ENCODE data around the gene CSMD2. TPM values are rescaled to one million over a fixed set of nuclear protein-coding genes. Genes with fewer than 3 reads are reported as not detected.

The CSMD2 gene
- total RNA-seq, 1 experiment from 2014 or later, result 13.2 TPM

DNA sequence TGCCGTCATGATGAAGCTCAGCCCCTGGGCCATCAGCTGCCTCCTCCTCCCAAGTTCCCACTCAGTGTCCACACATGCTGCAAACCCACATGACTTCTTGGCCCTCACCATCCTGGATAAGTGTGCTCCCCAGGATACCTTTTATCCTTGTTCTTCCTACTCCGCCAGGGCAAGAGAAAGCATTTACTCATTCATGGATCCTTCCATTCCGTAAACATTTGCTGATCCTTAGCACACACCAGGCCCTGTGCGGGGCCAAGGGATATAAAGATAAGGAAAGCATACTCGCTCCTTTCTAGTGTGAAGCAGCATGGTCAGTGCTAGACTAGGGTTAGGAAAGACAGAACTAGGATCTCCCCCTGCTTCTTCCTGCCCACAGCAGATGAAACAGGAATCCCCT is 423.3 kb downstream of the CSMD2 start:
- H3K4me1 Mint-ChIP-seq, result peaks cover 11% of the 10 kb centered on the region
- no peak for DNase-seq (ENCODE audit: low spot score)
- ATAC-seq, result no peak
- POLR2A ChIA-PET, result no interaction called here
- TF ChIP-seq, protein P1, sequence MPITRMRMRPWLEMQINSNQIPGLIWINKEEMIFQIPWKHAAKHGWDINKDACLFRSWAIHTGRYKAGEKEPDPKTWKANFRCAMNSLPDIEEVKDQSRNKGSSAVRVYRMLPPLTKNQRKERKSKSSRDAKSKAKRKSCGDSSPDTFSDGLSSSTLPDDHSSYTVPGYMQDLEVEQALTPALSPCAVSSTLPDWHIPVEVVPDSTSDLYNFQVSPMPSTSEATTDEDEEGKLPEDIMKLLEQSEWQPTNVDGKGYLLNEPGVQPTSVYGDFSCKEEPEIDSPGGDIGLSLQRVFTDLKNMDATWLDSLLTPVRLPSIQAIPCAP (CRISPR knock-in tag; IDR thresholded peaks at IDR 0.05), result no peak
- TF ChIP-seq, protein P2, sequence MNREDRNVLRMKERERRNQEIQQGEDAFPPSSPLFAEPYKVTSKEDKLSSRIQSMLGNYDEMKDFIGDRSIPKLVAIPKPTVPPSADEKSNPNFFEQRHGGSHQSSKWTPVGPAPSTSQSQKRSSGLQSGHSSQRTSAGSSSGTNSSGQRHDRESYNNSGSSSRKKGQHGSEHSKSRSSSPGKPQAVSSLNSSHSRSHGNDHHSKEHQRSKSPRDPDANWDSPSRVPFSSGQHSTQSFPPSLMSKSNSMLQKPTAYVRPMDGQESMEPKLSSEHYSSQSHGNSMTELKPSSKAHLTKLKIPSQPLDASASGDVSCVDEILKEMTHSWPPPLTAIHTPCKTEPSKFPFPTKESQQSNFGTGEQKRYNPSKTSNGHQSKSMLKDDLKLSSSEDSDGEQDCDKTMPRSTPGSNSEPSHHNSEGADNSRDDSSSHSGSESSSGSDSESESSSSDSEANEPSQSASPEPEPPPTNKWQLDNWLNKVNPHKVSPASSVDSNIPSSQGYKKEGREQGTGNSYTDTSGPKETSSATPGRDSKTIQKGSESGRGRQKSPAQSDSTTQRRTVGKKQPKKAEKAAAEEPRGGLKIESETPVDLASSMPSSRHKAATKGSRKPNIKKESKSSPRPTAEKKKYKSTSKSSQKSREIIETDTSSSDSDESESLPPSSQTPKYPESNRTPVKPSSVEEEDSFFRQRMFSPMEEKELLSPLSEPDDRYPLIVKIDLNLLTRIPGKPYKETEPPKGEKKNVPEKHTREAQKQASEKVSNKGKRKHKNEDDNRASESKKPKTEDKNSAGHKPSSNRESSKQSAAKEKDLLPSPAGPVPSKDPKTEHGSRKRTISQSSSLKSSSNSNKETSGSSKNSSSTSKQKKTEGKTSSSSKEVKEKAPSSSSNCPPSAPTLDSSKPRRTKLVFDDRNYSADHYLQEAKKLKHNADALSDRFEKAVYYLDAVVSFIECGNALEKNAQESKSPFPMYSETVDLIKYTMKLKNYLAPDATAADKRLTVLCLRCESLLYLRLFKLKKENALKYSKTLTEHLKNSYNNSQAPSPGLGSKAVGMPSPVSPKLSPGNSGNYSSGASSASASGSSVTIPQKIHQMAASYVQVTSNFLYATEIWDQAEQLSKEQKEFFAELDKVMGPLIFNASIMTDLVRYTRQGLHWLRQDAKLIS (CRISPR knock-in tag; IDR thresholded peaks at IDR 0.05; ENCODE audit: borderline replicate concordance), result no peak
- TF ChIP-seq SMAD4 (CRISPR knock-in tag; IDR thresholded peaks at IDR 0.05) (no peak), RORB (CRISPR knock-in tag; IDR thresholded peaks at IDR 0.05) (no peak)
- TF ChIP-seq, protein P3, sequence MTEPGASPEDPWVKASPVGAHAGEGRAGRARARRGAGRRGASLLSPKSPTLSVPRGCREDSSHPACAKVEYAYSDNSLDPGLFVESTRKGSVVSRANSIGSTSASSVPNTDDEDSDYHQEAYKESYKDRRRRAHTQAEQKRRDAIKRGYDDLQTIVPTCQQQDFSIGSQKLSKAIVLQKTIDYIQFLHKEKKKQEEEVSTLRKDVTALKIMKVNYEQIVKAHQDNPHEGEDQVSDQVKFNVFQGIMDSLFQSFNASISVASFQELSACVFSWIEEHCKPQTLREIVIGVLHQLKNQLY (CRISPR knock-in tag; IDR thresholded peaks at IDR 0.05), result no peak
- H3K36me3 Mint-ChIP-seq, result peaks cover 38% of the 10 kb centered on the region; the same call in 1 of the 2 replicates
- no peak overlapping the region for H3K4me3 Mint-ChIP-seq
- CTCF ChIA-PET, result no interaction called here
- no peaks in the 10 kb centered on the region for H3K27me3 Mint-ChIP-seq (ENCODE audit: low read depth)
- no peaks in the 10 kb centered on the region for H3K9me3 Mint-ChIP-seq
- no peak overlapping the region; the same call in 1 of the 2 replicates for H3K27ac Mint-ChIP-seq

DNA sequence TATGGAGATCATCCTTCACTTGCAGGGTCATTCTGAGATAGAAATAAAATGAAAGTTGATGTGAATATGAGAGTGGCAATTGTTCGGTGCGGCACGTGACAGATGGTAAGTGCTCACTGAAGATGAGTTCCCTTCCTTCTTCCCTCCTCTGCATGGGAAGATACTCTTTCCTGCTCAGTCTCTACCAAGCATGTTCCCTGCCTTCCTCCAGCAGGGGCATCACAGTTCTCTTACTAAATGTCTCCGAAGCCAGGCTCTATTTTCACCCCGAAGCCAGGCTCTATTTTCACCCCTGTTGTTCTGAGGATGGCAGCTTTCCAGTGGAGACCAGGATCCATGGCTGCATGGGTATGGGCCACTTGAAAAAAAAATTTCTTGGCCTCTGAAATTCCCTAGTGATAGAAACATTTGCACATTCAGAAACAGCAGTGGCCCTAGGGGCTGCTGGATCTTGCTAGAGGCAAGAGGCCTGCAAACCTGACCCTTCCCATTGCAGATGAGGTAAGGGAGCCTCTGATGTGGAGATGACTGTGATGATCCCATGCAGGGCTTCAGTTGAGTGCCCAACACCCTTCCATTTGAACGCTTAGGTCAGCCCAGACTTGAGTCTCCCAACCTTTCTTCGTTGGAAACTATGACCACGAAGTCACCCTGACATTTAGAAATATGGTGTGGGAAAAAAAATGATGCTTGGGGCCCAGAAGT is 424.8 kb downstream of the CSMD2 start:
- ChIA-PET POLR2A (no interaction called here), CTCF (interaction anchor here (1.5 kb wide), 1 partner anchor 274 kb away, joined by 3 read pairs; no protein-coding TSS in a partner anchor)
- Mint-ChIP-seq H3K27me3 (ENCODE audit: low read depth) (no peaks in the 10 kb centered on the region), H3K9me3 (no peaks in the 10 kb centered on the region), H3K27ac (no peak overlapping the region), H3K4me1 (peaks cover 11% of the 10 kb centered on the region), H3K4me3 (no peak overlapping the region), H3K36me3 (peaks cover 43% of the 10 kb centered on the region)
- DNase-seq (ENCODE audit: low spot score) (no peak), ATAC-seq (peak; percentile 46)
- TF ChIP-seq, protein P4, sequence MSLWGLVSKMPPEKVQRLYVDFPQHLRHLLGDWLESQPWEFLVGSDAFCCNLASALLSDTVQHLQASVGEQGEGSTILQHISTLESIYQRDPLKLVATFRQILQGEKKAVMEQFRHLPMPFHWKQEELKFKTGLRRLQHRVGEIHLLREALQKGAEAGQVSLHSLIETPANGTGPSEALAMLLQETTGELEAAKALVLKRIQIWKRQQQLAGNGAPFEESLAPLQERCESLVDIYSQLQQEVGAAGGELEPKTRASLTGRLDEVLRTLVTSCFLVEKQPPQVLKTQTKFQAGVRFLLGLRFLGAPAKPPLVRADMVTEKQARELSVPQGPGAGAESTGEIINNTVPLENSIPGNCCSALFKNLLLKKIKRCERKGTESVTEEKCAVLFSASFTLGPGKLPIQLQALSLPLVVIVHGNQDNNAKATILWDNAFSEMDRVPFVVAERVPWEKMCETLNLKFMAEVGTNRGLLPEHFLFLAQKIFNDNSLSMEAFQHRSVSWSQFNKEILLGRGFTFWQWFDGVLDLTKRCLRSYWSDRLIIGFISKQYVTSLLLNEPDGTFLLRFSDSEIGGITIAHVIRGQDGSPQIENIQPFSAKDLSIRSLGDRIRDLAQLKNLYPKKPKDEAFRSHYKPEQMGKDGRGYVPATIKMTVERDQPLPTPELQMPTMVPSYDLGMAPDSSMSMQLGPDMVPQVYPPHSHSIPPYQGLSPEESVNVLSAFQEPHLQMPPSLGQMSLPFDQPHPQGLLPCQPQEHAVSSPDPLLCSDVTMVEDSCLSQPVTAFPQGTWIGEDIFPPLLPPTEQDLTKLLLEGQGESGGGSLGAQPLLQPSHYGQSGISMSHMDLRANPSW (CRISPR knock-in tag; conservative IDR thresholded peaks at IDR 0.05; ENCODE audit: low read depth), result no peak
- TF ChIP-seq NR2C2 (CRISPR knock-in tag; IDR thresholded peaks at IDR 0.05) (no peak), ESRRA (CRISPR knock-in tag; IDR thresholded peaks at IDR 0.05; ENCODE audit: borderline replicate concordance) (no peak), SP1 (CRISPR knock-in tag; conservative IDR thresholded peaks at IDR 0.05) (no peak), HMGA2 (CRISPR knock-in tag; IDR thresholded peaks at IDR 0.05) (no peak), JUN (CRISPR knock-in tag; IDR thresholded peaks at IDR 0.05) (no peak), ATF1 (CRISPR knock-in tag; IDR thresholded peaks at IDR 0.05) (no peak), GTF2I (CRISPR knock-in tag; conservative IDR thresholded peaks at IDR 0.05) (no peak), RORB (CRISPR knock-in tag; IDR thresholded peaks at IDR 0.05) (no peak), MXD4 (CRISPR knock-in tag; IDR thresholded peaks at IDR 0.05; ENCODE audit: borderline replicate concordance) (no peak)
- TF ChIP-seq, protein P5, sequence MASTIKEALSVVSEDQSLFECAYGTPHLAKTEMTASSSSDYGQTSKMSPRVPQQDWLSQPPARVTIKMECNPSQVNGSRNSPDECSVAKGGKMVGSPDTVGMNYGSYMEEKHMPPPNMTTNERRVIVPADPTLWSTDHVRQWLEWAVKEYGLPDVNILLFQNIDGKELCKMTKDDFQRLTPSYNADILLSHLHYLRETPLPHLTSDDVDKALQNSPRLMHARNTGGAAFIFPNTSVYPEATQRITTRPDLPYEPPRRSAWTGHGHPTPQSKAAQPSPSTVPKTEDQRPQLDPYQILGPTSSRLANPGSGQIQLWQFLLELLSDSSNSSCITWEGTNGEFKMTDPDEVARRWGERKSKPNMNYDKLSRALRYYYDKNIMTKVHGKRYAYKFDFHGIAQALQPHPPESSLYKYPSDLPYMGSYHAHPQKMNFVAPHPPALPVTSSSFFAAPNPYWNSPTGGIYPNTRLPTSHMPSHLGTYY (CRISPR knock-in tag; IDR thresholded peaks at IDR 0.05), result no peak
- TF ChIP-seq, protein P6, sequence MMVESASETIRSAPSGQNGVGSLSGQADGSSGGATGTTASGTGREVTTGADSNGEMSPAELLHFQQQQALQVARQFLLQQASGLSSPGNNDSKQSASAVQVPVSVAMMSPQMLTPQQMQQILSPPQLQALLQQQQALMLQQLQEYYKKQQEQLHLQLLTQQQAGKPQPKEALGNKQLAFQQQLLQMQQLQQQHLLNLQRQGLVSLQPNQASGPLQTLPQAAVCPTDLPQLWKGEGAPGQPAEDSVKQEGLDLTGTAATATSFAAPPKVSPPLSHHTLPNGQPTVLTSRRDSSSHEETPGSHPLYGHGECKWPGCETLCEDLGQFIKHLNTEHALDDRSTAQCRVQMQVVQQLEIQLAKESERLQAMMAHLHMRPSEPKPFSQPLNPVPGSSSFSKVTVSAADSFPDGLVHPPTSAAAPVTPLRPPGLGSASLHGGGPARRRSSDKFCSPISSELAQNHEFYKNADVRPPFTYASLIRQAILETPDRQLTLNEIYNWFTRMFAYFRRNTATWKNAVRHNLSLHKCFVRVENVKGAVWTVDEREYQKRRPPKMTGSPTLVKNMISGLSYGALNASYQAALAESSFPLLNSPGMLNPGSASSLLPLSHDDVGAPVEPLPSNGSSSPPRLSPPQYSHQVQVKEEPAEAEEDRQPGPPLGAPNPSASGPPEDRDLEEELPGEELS (CRISPR knock-in tag; IDR thresholded peaks at IDR 0.05), result no peak
- TF ChIP-seq, protein P7, sequence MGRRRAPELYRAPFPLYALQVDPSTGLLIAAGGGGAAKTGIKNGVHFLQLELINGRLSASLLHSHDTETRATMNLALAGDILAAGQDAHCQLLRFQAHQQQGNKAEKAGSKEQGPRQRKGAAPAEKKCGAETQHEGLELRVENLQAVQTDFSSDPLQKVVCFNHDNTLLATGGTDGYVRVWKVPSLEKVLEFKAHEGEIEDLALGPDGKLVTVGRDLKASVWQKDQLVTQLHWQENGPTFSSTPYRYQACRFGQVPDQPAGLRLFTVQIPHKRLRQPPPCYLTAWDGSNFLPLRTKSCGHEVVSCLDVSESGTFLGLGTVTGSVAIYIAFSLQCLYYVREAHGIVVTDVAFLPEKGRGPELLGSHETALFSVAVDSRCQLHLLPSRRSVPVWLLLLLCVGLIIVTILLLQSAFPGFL (CRISPR knock-in tag; IDR thresholded peaks at IDR 0.05; ENCODE audit: borderline replicate concordance), result no peak

Measured in WTC11 (cell line).